Measurements from ENCODE around the gene FASTKD3. TPM values are rescaled to one million over a fixed set of nuclear protein-coding genes. Genes with fewer than 3 reads are reported as not detected.

The FASTKD3 gene
- total RNA-seq, 1 experiment from 2014 or later: 12.0 TPM

DNA sequence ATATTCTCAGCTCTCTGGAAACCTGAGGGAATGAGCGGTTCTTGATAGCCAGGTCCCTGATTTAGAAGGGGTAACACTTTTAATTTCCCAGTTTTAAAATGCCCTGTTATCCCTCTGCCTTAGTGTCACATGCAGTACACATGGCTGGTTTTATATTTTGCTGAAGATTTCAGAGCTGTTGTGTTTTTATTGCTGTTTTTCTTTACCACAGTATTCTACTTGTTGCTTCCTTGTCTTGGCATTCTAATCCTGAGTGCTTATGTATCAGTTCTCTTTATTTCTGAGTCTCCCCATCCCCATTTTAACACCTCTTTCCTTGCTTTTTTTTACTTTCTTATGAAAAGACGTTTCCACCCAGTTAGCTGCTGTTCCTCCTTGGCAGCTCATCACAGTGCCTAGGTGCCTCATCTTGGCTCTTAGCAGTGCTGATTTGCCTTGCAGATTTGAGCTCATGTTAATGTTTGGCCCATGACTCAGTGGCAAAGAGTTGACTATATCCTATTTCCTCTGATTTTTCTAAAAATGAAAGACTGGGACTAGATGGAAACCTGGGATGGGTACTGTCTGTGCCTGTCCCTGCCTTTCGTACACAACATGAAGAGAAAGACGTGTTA lies 3.8 kb upstream of the FASTKD3 start:
- no peak for ATAC-seq
- Histone ChIP-seq H3K36me3 (ENCODE audit: control insufficient read depth in 1 of 2, insufficient read depth in 2 of 2, low read length in 2 of 2) (peaks cover 16 to 53% of the 10 kb centered on the region in 2 experiments), H3K4me3 (replicated peaks in 1 of 2; ENCODE audit: low read depth in 1 of 2, low read length in 2 of 2) (no peak overlapping the region), H4K20me1 (ENCODE audit: insufficient read depth) (peaks cover 29% of the 10 kb centered on the region; the same call in 1 of the 2 replicates), H3K27me3 (ENCODE audit: insufficient read depth, low read length) (no peaks in the 10 kb centered on the region), H3K9ac (ENCODE audit: low read length) (no peak overlapping the region), H2AFZ (ENCODE audit: low read depth, low read length, poor library complexity, severe bottlenecking) (no peak overlapping the region), H3K4me1 (ENCODE audit: control insufficient read depth in 1 of 2, insufficient read depth in 2 of 2, low read length in 2 of 2) (peaks cover 7 to 15% of the 10 kb centered on the region in 2 experiments; a peak in 3 of 4 replicates), H3K4me2 (ENCODE audit: low read length) (no peak overlapping the region), H3K79me2 (ENCODE audit: insufficient read depth, low read length) (peaks cover 97% of the 10 kb centered on the region), H3K9me3 (ENCODE audit: control insufficient read depth in 1 of 2, insufficient read depth in 1 of 2, low read depth in 1 of 2, low read length in 2 of 2) (no peaks in the 10 kb centered on the region), H3K27ac (ENCODE audit: low read depth, low read length) (no peak overlapping the region), H3K9me2 (ENCODE audit: insufficient read depth) (no peaks in the 10 kb centered on the region)
- RAD21 ChIA-PET (ENCODE audit: low non-redundant PET in 1 of 2, low total read pairs in 2 of 2, uncharacterized antibody in 2 of 2, unreplicated experiment in 2 of 2): no interaction called here
- no TSS peak for BruUV-seq (replicated peaks)
- intact Hi-C loops (cut with micrococcal nuclease): no loop called here
- CTCF ChIA-PET: interaction anchor here (1.0 to 1.5 kb wide), 2 partner anchors 8 to 14 kb away, joined by 3 to 6 read pairs; no protein-coding TSS in a partner anchor
- POLR2A ChIA-PET: interaction anchor here (1.4 kb wide), 1 partner anchor 9 kb away, joined by 3 read pairs; no protein-coding TSS in a partner anchor
- DNase-seq (ENCODE audit: low read depth, low spot score): no peak
- no peak for TF ChIP-seq RAD21 (IDR thresholded peaks at IDR 0.05; ENCODE audit: low read depth)
- no peak for TF ChIP-seq EZH2 (IDR thresholded peaks at IDR 0.05)
- no peak for TF ChIP-seq SP1 (IDR thresholded peaks at IDR 0.05; ENCODE audit: low read depth)
- no peak for TF ChIP-seq CBX3 (IDR thresholded peaks at IDR 0.05; ENCODE audit: low read depth)
- TF ChIP-seq, protein P1, sequence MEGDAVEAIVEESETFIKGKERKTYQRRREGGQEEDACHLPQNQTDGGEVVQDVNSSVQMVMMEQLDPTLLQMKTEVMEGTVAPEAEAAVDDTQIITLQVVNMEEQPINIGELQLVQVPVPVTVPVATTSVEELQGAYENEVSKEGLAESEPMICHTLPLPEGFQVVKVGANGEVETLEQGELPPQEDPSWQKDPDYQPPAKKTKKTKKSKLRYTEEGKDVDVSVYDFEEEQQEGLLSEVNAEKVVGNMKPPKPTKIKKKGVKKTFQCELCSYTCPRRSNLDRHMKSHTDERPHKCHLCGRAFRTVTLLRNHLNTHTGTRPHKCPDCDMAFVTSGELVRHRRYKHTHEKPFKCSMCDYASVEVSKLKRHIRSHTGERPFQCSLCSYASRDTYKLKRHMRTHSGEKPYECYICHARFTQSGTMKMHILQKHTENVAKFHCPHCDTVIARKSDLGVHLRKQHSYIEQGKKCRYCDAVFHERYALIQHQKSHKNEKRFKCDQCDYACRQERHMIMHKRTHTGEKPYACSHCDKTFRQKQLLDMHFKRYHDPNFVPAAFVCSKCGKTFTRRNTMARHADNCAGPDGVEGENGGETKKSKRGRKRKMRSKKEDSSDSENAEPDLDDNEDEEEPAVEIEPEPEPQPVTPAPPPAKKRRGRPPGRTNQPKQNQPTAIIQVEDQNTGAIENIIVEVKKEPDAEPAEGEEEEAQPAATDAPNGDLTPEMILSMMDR (IDR thresholded peaks at IDR 0.05 in 2 of 3, conservative IDR thresholded peaks at IDR 0.05 in 1 of 3; ENCODE audit: borderline replicate concordance in 1 of 3, insufficient read depth in 1 of 3, low read depth in 2 of 3, low read length in 2 of 3): no peak
- TF ChIP-seq, protein P2, sequence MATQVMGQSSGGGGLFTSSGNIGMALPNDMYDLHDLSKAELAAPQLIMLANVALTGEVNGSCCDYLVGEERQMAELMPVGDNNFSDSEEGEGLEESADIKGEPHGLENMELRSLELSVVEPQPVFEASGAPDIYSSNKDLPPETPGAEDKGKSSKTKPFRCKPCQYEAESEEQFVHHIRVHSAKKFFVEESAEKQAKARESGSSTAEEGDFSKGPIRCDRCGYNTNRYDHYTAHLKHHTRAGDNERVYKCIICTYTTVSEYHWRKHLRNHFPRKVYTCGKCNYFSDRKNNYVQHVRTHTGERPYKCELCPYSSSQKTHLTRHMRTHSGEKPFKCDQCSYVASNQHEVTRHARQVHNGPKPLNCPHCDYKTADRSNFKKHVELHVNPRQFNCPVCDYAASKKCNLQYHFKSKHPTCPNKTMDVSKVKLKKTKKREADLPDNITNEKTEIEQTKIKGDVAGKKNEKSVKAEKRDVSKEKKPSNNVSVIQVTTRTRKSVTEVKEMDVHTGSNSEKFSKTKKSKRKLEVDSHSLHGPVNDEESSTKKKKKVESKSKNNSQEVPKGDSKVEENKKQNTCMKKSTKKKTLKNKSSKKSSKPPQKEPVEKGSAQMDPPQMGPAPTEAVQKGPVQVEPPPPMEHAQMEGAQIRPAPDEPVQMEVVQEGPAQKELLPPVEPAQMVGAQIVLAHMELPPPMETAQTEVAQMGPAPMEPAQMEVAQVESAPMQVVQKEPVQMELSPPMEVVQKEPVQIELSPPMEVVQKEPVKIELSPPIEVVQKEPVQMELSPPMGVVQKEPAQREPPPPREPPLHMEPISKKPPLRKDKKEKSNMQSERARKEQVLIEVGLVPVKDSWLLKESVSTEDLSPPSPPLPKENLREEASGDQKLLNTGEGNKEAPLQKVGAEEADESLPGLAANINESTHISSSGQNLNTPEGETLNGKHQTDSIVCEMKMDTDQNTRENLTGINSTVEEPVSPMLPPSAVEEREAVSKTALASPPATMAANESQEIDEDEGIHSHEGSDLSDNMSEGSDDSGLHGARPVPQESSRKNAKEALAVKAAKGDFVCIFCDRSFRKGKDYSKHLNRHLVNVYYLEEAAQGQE (IDR thresholded peaks at IDR 0.05; ENCODE audit: low read depth): no peak
- TF ChIP-seq FOSL1 (IDR thresholded peaks at IDR 0.05; ENCODE audit: low read depth): no peak
- no peak for TF ChIP-seq ZNF274 (IDR thresholded peaks at IDR 0.05; ENCODE audit: low read depth, low read length)
- TF ChIP-seq, protein P3, sequence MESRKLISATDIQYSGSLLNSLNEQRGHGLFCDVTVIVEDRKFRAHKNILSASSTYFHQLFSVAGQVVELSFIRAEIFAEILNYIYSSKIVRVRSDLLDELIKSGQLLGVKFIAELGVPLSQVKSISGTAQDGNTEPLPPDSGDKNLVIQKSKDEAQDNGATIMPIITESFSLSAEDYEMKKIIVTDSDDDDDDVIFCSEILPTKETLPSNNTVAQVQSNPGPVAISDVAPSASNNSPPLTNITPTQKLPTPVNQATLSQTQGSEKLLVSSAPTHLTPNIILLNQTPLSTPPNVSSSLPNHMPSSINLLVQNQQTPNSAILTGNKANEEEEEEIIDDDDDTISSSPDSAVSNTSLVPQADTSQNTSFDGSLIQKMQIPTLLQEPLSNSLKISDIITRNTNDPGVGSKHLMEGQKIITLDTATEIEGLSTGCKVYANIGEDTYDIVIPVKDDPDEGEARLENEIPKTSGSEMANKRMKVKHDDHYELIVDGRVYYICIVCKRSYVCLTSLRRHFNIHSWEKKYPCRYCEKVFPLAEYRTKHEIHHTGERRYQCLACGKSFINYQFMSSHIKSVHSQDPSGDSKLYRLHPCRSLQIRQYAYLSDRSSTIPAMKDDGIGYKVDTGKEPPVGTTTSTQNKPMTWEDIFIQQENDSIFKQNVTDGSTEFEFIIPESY (IDR thresholded peaks at IDR 0.05; ENCODE audit: extremely low read depth, insufficient replicate concordance, low read length): no peak
- no peak for TF ChIP-seq POLR2A (IDR thresholded peaks at IDR 0.05; ENCODE audit: borderline replicate concordance, extremely low read depth, insufficient read depth, insufficient read length)
- no peak for TF ChIP-seq EGR1 (IDR thresholded peaks at IDR 0.05; ENCODE audit: low read depth)
- TF ChIP-seq, protein P4, sequence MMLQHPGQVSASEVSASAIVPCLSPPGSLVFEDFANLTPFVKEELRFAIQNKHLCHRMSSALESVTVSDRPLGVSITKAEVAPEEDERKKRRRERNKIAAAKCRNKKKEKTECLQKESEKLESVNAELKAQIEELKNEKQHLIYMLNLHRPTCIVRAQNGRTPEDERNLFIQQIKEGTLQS (IDR thresholded peaks at IDR 0.05): no peak
- TF ChIP-seq, protein P5, sequence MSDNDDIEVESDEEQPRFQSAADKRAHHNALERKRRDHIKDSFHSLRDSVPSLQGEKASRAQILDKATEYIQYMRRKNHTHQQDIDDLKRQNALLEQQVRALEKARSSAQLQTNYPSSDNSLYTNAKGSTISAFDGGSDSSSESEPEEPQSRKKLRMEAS (IDR thresholded peaks at IDR 0.05): no peak
- TF ChIP-seq SIN3A (IDR thresholded peaks at IDR 0.05; ENCODE audit: low read depth): no peak
- TF ChIP-seq EZH2phosphoT487 (IDR thresholded peaks at IDR 0.05; ENCODE audit: borderline replicate concordance): no peak
- no peak for TF ChIP-seq TCF7L2 (IDR thresholded peaks at IDR 0.05; ENCODE audit: borderline replicate concordance, extremely low read depth, insufficient read depth, insufficient read length)
- TF ChIP-seq YY1 (IDR thresholded peaks at IDR 0.05; ENCODE audit: extremely low read depth, insufficient replicate concordance, low read depth, low read length): no peak
- no peak for TF ChIP-seq JUND (IDR thresholded peaks at IDR 0.05)
- no peak for TF ChIP-seq CEBPB (IDR thresholded peaks at IDR 0.05; ENCODE audit: low read depth)
